Measurements from ENCODE around the gene COL24A1. TPM values are rescaled to one million over a fixed set of nuclear protein-coding genes. Genes with fewer than 3 reads are reported as not detected.

COL24A1 gene
- total RNA-seq, 4 donors from 2014 or later, result 0.12 to 1.1 (median 0.58) TPM

GRCh38 chr1:85911742-85912141, 244.8 kb downstream of the COL24A1 start:
- DNase-seq (ENCODE audit: low spot score), result no peak
- no peak for ATAC-seq (ENCODE audit: low FRiP score)
- no peak for TF ChIP-seq CTCF (IDR thresholded peaks at IDR 0.05)

- TF ChIP-seq CTCF (IDR thresholded peaks at IDR 0.05), result no peak
- DNase-seq (ENCODE audit: low spot score), result no peak
- no peak for ATAC-seq (ENCODE audit: low FRiP score)
These were observed 255.7 kb downstream of the COL24A1 start for GRCh38 chr1:85900921-85901320.

- ATAC-seq (ENCODE audit: low FRiP score) (no peak), DNase-seq (ENCODE audit: low spot score) (no peak)
- no peak for TF ChIP-seq CTCF (IDR thresholded peaks at IDR 0.05)
These were observed 257.7 kb downstream of the COL24A1 start for GRCh38 chr1:85898861-85899260.

GRCh38 chr1:85894651-85895050, 261.9 kb downstream of the COL24A1 start:
- TF ChIP-seq CTCF (IDR thresholded peaks at IDR 0.05), result no peak
- no peak for ATAC-seq (ENCODE audit: low FRiP score)
- DNase-seq (ENCODE audit: low spot score), result no peak

- no peak for TF ChIP-seq CTCF (IDR thresholded peaks at IDR 0.05)
- DNase-seq (ENCODE audit: low spot score), result no peak
- no peak for ATAC-seq (ENCODE audit: low FRiP score)
These were observed 264.2 kb downstream of the COL24A1 start for GRCh38 chr1:85892366-85892765.

- DNase-seq (ENCODE audit: low spot score) (no peak), ATAC-seq (ENCODE audit: low FRiP score) (no peak)
- no peak for TF ChIP-seq CTCF (IDR thresholded peaks at IDR 0.05)
These were observed 266.7 kb downstream of the COL24A1 start for GRCh38 chr1:85889870-85890269.

- ATAC-seq (ENCODE audit: low FRiP score), result no peak
- no peak for TF ChIP-seq CTCF (IDR thresholded peaks at IDR 0.05)
- DNase-seq (ENCODE audit: low spot score), result no peak
These were observed 267.7 kb downstream of the COL24A1 start for GRCh38 chr1:85888921-85889320.
